Heart left ventricle (tissue), 13 donors: ENCODE results near the gene BTBD19.

Source experiments
- POLR2A ChIP-seq, 2 donors: fragments of 450-650 bp; IDR thresholded peaks; one replicate each; pipeline ENCODE4 v1.6.1; 2017; ENCODE audit warnings: antibody characterized with exemption in 2 of 2, mild to moderate bottlenecking in 2 of 2, moderate library complexity in 2 of 2
- TF ChIP-seq, protein P1 (sequence below), 12 donors: fragments of 200-600 bp; sonication (generic) in 4 of 12; IDR thresholded peaks; one replicate each; pipeline versions ENCODE4 v1.5.0 to v1.8.0; 2018 to 2022; ENCODE audit warnings: antibody characterized with exemption in 12 of 12, mild to moderate bottlenecking in 5 of 12
- donor health status: ischemic (EF 13 %, LVEDD 7.1; RV severe dilation, severe dysfunction).
- donor health status: DM: no; HTN: yes; CAD: no.
- donor health status: DM: no; HTN: no; CAD: no.
- donor health status: ischemic (EF 25% LVEDD 6.9; RV normal size, moderate dysfunction).
- donor health status: ischemic (EF 25% LVEDD 5.7; RV mildly dilated, moderate dysfunction).
- donor health status: ischemic (EF 35%, LVEDD 5.7; RV mildly dilated, moderate dysfunction).
- donor health status: nonischemic (EF 11% LVEDD 7.7; RV severe dilation, severe dysfunction).
- donor health status: DM: yes; HTN: yes; CAD: no.
- donor health status: PGD.
- donor health status: ischemic (EF 29% LVEDD 5.4; RV normal size, mild dysfunction).
- donor health status: nonischemic (EF 23%, LVEDD 6.1; RV moderate dilation, normal function).

DNA sequence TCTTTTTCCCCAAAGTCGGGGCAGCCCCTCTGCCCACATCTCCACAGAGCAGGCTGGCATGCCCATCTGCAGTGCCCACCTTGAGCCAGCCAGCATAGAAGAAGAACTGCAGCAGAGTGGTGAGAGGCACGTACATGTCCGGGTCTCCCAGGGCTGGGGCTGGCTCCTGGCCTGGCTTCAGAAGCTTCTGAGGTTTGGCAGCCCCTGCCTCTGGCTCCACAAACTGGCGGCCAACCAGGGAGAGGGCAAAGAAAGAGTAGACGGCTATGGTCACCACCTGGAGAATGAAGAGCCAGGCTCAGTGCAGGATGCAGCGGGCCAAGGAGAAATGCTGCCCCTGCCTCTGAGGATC, 23.3 kb upstream of the BTBD19 start:
- no peak for TF ChIP-seq POLR2A (IDR thresholded peaks at IDR 0.05)
- TF ChIP-seq, protein P1, sequence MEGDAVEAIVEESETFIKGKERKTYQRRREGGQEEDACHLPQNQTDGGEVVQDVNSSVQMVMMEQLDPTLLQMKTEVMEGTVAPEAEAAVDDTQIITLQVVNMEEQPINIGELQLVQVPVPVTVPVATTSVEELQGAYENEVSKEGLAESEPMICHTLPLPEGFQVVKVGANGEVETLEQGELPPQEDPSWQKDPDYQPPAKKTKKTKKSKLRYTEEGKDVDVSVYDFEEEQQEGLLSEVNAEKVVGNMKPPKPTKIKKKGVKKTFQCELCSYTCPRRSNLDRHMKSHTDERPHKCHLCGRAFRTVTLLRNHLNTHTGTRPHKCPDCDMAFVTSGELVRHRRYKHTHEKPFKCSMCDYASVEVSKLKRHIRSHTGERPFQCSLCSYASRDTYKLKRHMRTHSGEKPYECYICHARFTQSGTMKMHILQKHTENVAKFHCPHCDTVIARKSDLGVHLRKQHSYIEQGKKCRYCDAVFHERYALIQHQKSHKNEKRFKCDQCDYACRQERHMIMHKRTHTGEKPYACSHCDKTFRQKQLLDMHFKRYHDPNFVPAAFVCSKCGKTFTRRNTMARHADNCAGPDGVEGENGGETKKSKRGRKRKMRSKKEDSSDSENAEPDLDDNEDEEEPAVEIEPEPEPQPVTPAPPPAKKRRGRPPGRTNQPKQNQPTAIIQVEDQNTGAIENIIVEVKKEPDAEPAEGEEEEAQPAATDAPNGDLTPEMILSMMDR (IDR thresholded peaks at IDR 0.05) = no peak
